Effector memory CD4-positive, alpha-beta T cell (primary cell): ENCODE results near the gene SPTB.

ENCODE experiments used
- DNase-seq, 3 donors: peaks; one replicate each; pipeline ENCODE4 v3.0.0-alpha.2; 2020
- H3K27ac ChIP-seq: 2 replicates; pipeline ENCODE4 v1.7.0; 2013; ENCODE audit warnings: mild to moderate bottlenecking, low read length, moderate library complexity; ENCODE audit not compliant: insufficient read depth, poor library complexity, severe bottlenecking
- H3K27me3 ChIP-seq: replicated peaks from 2 replicates; pipeline ENCODE4 v1.7.0; 2013; ENCODE audit warnings: mild to moderate bottlenecking, low read length; ENCODE audit not compliant: insufficient read depth, control insufficient read depth, poor library complexity, severe bottlenecking
- H3K36me3 ChIP-seq: 2 replicates; pipeline ENCODE4 v1.7.0; 2013; ENCODE audit warnings: mild to moderate bottlenecking, low read length, moderate library complexity; ENCODE audit not compliant: control insufficient read depth, insufficient read depth
- H3K4me1 ChIP-seq: 2 replicates; pipeline ENCODE4 v1.7.0; 2013; ENCODE audit warnings: low read length, mild to moderate bottlenecking; ENCODE audit not compliant: control insufficient read depth, insufficient read depth, poor library complexity, severe bottlenecking
- H3K4me3 ChIP-seq: 2 replicates; pipeline ENCODE4 v1.7.0; 2013; ENCODE audit warnings: low read length, low read depth, mild to moderate bottlenecking; ENCODE audit not compliant: insufficient read depth, poor library complexity, severe bottlenecking
- H3K9me3 ChIP-seq: 2 replicates; pipeline ENCODE4 v1.7.0; 2013; ENCODE audit warnings: mild to moderate bottlenecking, low read length, moderate library complexity; ENCODE audit not compliant: control insufficient read depth

The SPTB gene

DNA sequence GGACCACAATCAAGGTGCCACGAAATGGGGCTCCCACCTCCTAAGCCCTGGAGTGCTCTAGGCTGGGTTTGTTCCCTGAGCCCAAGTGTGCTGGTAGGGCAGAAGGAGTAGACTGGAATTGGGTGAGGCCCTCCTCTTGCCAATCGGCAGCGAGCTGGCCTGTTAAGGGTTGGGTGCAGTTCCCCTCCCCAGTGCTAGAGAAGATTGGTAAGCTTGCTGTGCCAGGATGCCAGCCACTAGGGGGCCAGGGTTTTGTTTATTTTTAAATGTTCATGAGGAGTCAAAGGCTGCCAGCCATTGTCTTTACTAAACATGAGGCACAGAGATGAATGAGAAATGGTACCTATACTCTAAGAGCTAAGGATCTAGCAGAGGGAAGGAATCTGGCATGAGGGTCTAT lies 79.7 kb downstream of the SPTB start:
- no peak overlapping the region for H3K27ac ChIP-seq
- DNase-seq: no peak
- H3K9me3 ChIP-seq: no peaks in the 10 kb centered on the region

DNA sequence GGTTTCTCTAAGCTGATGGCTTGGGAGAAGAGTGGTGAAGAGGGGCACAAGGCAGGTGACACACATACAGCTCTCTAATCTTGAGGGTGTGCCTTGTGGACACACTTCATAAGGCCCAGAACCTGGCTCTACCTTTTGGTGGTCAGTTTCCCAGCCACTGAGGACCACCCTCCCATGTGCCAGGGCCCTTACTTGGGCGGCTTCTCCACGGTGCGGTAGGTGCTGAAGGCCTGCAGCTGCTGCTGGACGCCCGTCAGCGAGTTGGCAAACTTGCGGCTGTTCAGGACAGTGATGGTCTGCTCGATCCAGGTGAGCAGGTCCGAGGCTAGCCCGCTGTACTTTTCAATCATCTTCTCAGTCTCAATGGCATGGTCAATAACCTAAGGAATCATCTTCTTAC lies 80.2 kb downstream of the SPTB start:
- Histone ChIP-seq H3K4me3 (no peak overlapping the region), H3K27me3 (no peaks in the 10 kb centered on the region)

More for the DNA sequence above, 79.7 kb downstream of the SPTB start:
- Histone ChIP-seq H3K4me1 (no peaks in the 10 kb centered on the region), H3K4me3 (no peak overlapping the region), H3K27me3 (no peaks in the 10 kb centered on the region), H3K36me3 (no peaks in the 10 kb centered on the region)

DNA sequence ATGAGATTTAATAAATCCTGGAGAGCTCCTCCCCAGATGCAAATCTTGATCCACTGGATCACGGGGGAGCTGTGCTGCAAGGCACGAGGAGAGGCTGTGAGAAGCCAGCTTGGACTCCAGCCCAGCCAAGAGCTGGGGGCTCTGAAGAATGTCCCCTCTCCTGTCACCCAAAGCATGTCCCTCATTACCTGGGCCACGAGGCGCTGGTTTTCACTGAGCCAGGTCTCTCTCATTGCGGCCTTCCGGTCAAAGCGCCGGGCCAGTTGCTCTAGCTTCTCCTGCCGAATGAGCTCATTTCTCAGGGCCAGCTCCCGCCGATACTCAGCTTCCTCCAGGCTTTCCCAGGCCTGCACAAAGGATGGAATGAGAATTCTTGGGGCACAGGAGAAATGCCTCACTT lies 83.3 kb downstream of the SPTB start:
- Histone ChIP-seq H3K27me3 (no peaks in the 10 kb centered on the region), H3K36me3 (no peaks in the 10 kb centered on the region), H3K4me1 (no peaks in the 10 kb centered on the region), H3K4me3 (no peak overlapping the region), H3K27ac (no peak overlapping the region), H3K9me3 (no peaks in the 10 kb centered on the region)
- DNase-seq: no peak

More for the DNA sequence above, 80.2 kb downstream of the SPTB start:
- H3K27ac ChIP-seq: no peak overlapping the region
- H3K36me3 ChIP-seq: no peaks in the 10 kb centered on the region
- no peaks in the 10 kb centered on the region for H3K9me3 ChIP-seq
- H3K4me1 ChIP-seq: no peaks in the 10 kb centered on the region
- DNase-seq: no peak

DNA sequence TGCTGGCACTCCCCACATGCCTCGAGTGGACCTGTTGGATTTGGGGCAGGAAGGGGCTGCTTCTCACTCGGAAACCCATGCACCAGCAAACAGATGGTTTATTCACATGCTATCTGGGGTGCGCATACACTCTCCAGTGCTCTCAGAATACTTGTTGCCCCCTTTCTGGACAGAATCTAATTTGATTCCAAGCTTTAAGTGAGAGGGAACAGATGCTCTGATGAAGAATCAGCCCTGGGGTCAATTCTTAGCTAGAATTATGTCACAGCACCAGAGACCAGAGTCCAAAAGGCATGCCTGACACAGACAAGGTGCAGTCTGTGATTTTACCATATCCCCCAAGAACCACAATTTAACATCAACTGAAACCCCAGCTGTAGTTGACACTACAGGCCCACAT lies 83.8 kb downstream of the SPTB start:
- Histone ChIP-seq H3K27ac (no peak overlapping the region), H3K4me3 (no peak overlapping the region), H3K4me1 (no peaks in the 10 kb centered on the region), H3K36me3 (no peaks in the 10 kb centered on the region), H3K9me3 (no peaks in the 10 kb centered on the region), H3K27me3 (no peaks in the 10 kb centered on the region)
- no peak for DNase-seq

DNA sequence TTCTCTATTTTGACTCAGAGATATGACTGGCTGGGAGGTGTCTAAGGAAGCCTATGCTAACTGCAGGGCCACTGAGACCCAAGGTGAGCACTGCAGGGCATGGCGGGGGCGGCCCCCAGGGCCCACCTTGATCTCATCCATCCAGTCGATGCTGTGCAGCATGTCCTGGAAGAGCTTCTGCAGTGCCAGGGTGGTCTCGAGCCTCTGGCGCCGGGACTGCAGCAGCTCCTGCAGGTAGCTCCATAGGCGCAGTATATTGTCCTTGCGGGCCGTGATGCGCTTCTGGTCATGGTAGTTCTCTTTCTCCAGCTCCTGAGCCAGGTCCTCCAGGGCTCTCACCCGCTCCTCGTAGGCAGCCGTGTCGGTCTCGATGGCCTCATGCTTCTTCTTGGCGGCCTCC lies 84.5 kb downstream of the SPTB start:
- Histone ChIP-seq H3K4me3 (no peak overlapping the region), H3K9me3 (no peaks in the 10 kb centered on the region), H3K27ac (no peak overlapping the region), H3K4me1 (no peaks in the 10 kb centered on the region), H3K27me3 (no peaks in the 10 kb centered on the region), H3K36me3 (no peaks in the 10 kb centered on the region)
- DNase-seq: no peak

DNA sequence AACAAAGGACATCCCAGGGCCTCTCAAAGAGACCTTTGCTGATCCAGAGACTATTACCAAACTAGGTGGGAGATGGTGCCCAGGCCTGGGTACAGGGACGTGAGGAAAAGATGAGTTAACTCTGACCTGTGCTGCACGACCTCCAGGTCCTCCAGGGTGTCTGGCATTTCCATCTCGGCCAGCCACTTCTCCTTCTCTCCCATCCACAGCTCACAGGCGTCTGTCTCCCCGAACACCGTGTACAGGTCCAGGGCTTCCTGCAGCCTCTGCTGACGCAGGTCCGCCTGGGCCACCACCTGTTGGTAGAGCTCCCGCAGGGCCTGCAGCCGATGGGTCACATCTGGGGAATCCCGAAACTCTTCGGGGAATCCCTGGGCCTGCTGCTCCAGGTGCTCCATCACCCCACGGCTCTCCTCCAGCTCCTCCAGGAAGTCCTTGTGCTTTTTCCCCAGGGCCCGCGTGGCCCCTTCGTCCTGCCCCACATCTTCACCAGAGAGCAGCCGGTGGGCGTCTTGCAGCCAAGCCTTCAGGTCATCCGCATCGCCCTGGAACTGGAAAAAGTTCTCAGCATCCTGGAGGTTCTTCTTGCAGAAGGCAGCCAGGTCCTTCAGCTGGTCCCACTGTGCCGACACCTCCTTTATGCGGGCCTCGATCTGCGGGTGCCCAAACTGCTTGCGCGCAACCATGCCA lies 86.7 kb downstream of the SPTB start:
- DNase-seq: no peak
- Histone ChIP-seq H3K27me3 (no peaks in the 10 kb centered on the region), H3K4me3 (no peak overlapping the region), H3K9me3 (no peaks in the 10 kb centered on the region), H3K36me3 (no peaks in the 10 kb centered on the region), H3K27ac (no peak overlapping the region), H3K4me1 (no peaks in the 10 kb centered on the region)

DNA sequence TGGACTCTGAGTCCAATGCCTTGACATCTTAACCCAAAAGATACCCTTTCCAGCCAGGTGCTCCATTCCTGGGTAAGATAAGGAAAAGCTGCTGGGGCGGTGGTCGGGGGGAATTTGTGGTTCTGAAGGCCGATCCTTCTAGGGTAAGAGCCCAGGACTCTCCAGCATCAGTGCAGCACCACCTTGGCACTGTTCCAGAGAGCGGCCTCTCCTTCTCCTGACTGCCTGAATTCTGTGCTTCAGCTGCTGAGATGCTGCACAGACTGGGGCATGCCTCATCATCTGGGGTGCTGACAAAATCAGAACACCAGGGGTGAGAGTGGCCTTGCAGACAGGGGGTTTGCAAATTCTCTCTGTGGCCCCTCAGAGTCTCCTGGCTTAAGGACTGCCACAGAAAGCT lies 87.5 kb downstream of the SPTB start:
- Histone ChIP-seq H3K4me3 (no peak overlapping the region), H3K9me3 (no peaks in the 10 kb centered on the region), H3K4me1 (no peaks in the 10 kb centered on the region), H3K27me3 (no peaks in the 10 kb centered on the region), H3K36me3 (no peaks in the 10 kb centered on the region), H3K27ac (no peak overlapping the region)
- no peak for DNase-seq

DNA sequence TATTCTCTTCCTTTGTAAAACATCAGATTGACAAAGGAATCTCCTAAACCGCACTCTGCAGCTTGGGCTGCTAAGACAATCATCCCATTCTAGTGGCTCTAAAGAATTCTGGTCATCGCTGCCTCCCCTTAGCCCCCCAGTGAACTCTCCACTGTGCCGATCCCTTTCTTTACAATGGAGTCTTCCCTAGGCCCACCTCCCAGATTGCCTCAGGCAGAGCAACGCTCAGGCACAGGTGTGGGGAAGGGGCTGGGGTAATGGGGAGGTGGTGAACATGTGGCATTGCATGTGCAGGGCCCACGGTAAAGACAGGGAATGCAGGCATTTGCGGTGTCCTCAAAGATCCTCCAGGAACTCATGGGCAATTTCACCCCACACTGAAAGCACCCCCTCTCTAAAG lies 89.2 kb downstream of the SPTB start:
- Histone ChIP-seq H3K27me3 (no peaks in the 10 kb centered on the region), H3K27ac (no peak overlapping the region), H3K4me3 (no peak overlapping the region), H3K9me3 (no peaks in the 10 kb centered on the region), H3K36me3 (no peaks in the 10 kb centered on the region), H3K4me1 (no peaks in the 10 kb centered on the region)
- no peak for DNase-seq

DNA sequence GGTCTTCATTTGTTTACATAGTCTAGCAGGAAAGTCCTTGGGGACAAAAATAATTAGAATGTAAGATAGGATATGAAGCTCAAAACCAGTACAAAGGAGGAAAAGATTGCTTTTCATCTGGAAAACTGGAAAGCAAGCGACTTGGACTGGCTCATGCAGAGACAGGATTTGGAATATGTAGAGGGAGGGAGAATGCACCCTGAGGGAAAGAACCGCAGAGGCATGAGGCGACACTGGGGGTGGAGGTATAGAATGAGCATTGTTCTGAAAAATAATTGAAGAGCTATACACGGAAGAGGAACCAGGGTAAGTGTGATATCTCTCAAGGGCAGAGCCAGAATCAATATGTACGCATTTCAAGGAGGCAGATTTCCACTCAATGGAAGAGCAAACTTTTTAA lies 90.0 kb downstream of the SPTB start:
- DNase-seq: no peak
- Histone ChIP-seq H3K27me3 (no peaks in the 10 kb centered on the region), H3K4me3 (no peak overlapping the region), H3K4me1 (no peaks in the 10 kb centered on the region), H3K36me3 (no peaks in the 10 kb centered on the region), H3K9me3 (no peaks in the 10 kb centered on the region), H3K27ac (no peak overlapping the region)

DNA sequence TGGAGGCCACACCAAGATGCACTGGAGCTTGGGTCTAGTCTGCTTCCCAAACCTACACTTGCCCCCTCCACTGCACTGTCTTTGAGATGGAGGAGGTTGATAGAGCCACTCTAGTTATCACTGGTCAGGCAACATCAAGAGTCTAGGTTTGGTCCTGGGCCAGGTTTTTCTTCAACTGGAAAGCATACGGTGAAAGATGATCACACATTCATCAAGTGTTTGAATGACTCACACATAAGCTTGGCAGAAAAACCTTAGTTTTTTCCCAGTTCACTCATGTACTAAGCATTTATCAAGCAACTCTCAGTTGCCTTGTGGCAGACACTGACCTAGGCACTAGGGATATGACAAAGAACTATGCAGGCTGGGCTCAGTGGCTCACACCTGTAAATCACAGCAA lies 91.0 kb downstream of the SPTB start:
- H3K27me3 ChIP-seq: no peaks in the 10 kb centered on the region
- no peak overlapping the region for H3K4me3 ChIP-seq
- H3K9me3 ChIP-seq: no peaks in the 10 kb centered on the region
- no peak overlapping the region for H3K27ac ChIP-seq
- no peak for DNase-seq
- H3K4me1 ChIP-seq: no peaks in the 10 kb centered on the region
- H3K36me3 ChIP-seq: no peaks in the 10 kb centered on the region
